IMR-90 (cell line): Measurements from ENCODE around the gene CDKN3. TPM values are rescaled to one million over a fixed set of nuclear protein-coding genes. Genes with fewer than 3 reads are reported as not detected.

Experiments used
- ATAC-seq: fragments of 200-7000 bp; cut with Tn5 transposase; 2 replicates; pipeline ENCODE4 v1.9.1; 2020; ENCODE audit warnings: low read depth, mild to moderate bottlenecking, moderate library complexity
- BruUV-seq: library from RNA; stranded (reverse); fragments of 400-500 nt; replicated peaks from 2 replicates; lab custom pipeline; 2021; lab: Mats Ljungman, UMichigan
- CTCF ChIA-PET: fragments of 300-600 bp; formaldehyde crosslinking; extraction: SDS; loops from one replicate; lab custom pipeline; 2021; ENCODE audit warnings: antibody characterized with exemption; lab: Yijun Ruan, JAX
- POLR2A ChIA-PET: fragments of 300-600 bp; sonication (Branson Sonifier 250); formaldehyde crosslinking; loops from one replicate; lab custom pipeline; 2022; ENCODE audit warnings: antibody characterized with exemption; ENCODE audit not compliant: unreplicated experiment; lab: Charles Lee
- DNase-seq: peaks from one replicate; pipeline ENCODE4 v3.0.0; 2013
- H2AFZ ChIP-seq: replicated peaks from 2 replicates; pipeline ENCODE3; 2013; ENCODE audit warnings: low read length, mild to moderate bottlenecking; ENCODE audit not compliant: poor library complexity
- H2AK5ac ChIP-seq: 2 replicates; pipeline ENCODE4 v1.6.1; 2013; ENCODE audit warnings: low read depth, low read length, inconsistent platforms
- H2AK9ac ChIP-seq: replicated peaks from 2 replicates; pipeline ENCODE3; 2013; ENCODE audit warnings: mild to moderate bottlenecking, low read depth, low read length, moderate library complexity; ENCODE audit not compliant: poor library complexity
- H2BK120ac ChIP-seq: 2 replicates; pipeline ENCODE4 v1.6.1; 2013; ENCODE audit warnings: low read depth, low read length, inconsistent platforms
- H2BK15ac ChIP-seq: 3 replicates; pipeline ENCODE4 v1.6.1; 2013; ENCODE audit warnings: low read depth, low read length, inconsistent platforms
- H2BK20ac ChIP-seq: 2 replicates; pipeline ENCODE4 v1.6.1; 2013; ENCODE audit warnings: low read depth, mild to moderate bottlenecking, inconsistent platforms, low read length, moderate library complexity
- H2BK5ac ChIP-seq: 2 replicates; pipeline ENCODE4 v1.6.1; 2013; ENCODE audit warnings: mild to moderate bottlenecking, low read depth, low read length, inconsistent platforms; ENCODE audit not compliant: poor library complexity, severe bottlenecking
- H3K14ac ChIP-seq: replicated peaks from 2 replicates; pipeline ENCODE4 v1.6.1; 2013; ENCODE audit warnings: low read depth, low read length, inconsistent platforms
- H3K18ac ChIP-seq: 2 replicates; pipeline ENCODE4 v1.6.1; 2013; ENCODE audit warnings: low read depth, low read length, control low read depth
- H3K23ac ChIP-seq: 2 replicates; pipeline ENCODE4 v1.6.1; 2013; ENCODE audit warnings: low read depth, low read length, inconsistent platforms
- H3K27ac ChIP-seq: 2 replicates; pipeline ENCODE4 v1.5.1; 2013; ENCODE audit warnings: mild to moderate bottlenecking, control low read depth, low read length; ENCODE audit not compliant: insufficient read depth
- H3K27me3 ChIP-seq: 2 replicates; pipeline ENCODE4 v1.6.1; 2013; ENCODE audit warnings: low read length; ENCODE audit not compliant: control insufficient read depth, insufficient read depth
- H3K36me3 ChIP-seq: 2 replicates; pipeline ENCODE4 v1.6.1; 2013; ENCODE audit warnings: low read length, mixed read lengths; ENCODE audit not compliant: control insufficient read depth, insufficient read depth
- H3K4ac ChIP-seq: 2 replicates; pipeline ENCODE4 v1.6.1; 2013; ENCODE audit warnings: low read depth, low read length, inconsistent platforms
- H3K4me1 ChIP-seq: 2 replicates; pipeline ENCODE4 v1.6.1; 2013; ENCODE audit warnings: low read length, mixed read lengths; ENCODE audit not compliant: control insufficient read depth, insufficient read depth
- H3K4me2 ChIP-seq: 2 replicates; pipeline ENCODE4 v1.6.1; 2013; ENCODE audit warnings: low read depth, mild to moderate bottlenecking, control low read depth, low read length, moderate library complexity
- H3K4me3 ChIP-seq: 2 replicates; pipeline ENCODE4 v1.5.1; 2013; ENCODE audit warnings: low read depth, mild to moderate bottlenecking, control low read depth, low read length, moderate library complexity; ENCODE audit not compliant: insufficient read depth
- H3K56ac ChIP-seq: 2 replicates; pipeline ENCODE4 v1.6.1; 2013; ENCODE audit warnings: low read length, inconsistent platforms; ENCODE audit not compliant: insufficient read depth; ENCODE audit errors: extremely low read depth
- H3K79me1 ChIP-seq, 2 experiments: 2 replicates each; pipeline ENCODE4 v1.6.1; 2013; ENCODE audit warnings: low read length in 2 of 2, inconsistent platforms in 1 of 2, low read depth in 1 of 2
- H3K9ac ChIP-seq: 2 replicates; pipeline ENCODE4 v1.6.1; 2013; ENCODE audit warnings: low read depth, low read length, control low read depth
- H3K9me1 ChIP-seq: 2 replicates; pipeline ENCODE4 v1.6.1; 2013; ENCODE audit warnings: low read length, inconsistent platforms; ENCODE audit not compliant: insufficient read depth
- H3K9me3 ChIP-seq: 2 replicates; pipeline ENCODE4 v1.6.1; 2013; ENCODE audit warnings: low read length; ENCODE audit not compliant: control insufficient read depth, insufficient read depth
- H4K20me1 ChIP-seq: 2 replicates; pipeline ENCODE4 v1.6.1; 2013; ENCODE audit warnings: low read length, inconsistent platforms; ENCODE audit not compliant: insufficient read depth
- H4K5ac ChIP-seq: 2 replicates; pipeline ENCODE4 v1.6.1; 2013; ENCODE audit warnings: mild to moderate bottlenecking, low read depth, low read length, control low read depth
- H4K8ac ChIP-seq, 2 experiments: 2 replicates each; pipeline ENCODE4 v1.6.1; 2013; ENCODE audit warnings: low read depth in 2 of 2, low read length in 2 of 2, control low read depth in 1 of 2, inconsistent platforms in 1 of 2
- H4K91ac ChIP-seq: 2 replicates; pipeline ENCODE4 v1.6.1; 2013; ENCODE audit warnings: low read depth, low read length, inconsistent platforms; ENCODE audit not compliant: insufficient read depth
- BHLHE40 ChIP-seq: fragments of 150-350 bp; IDR thresholded peaks from 2 replicates; pipeline ENCODE4 v1.6.1; 2016; ENCODE audit warnings: mild to moderate bottlenecking, low read depth, low read length
- CHD1 ChIP-seq: IDR thresholded peaks from 2 replicates; pipeline ENCODE4 v1.6.1; 2012; ENCODE audit warnings: low read depth, low read length, improper control_type of control experiment
- FOS ChIP-seq: fragments of 150-350 bp; IDR thresholded peaks from 2 replicates; pipeline ENCODE4 v1.6.1; 2016; ENCODE audit warnings: low read depth, low read length
- SMC3 ChIP-seq: fragments of 150-350 bp; IDR thresholded peaks from 2 replicates; pipeline ENCODE4 v1.6.1; 2016; ENCODE audit warnings: low read depth, mild to moderate bottlenecking, antibody characterized with exemption, low read length, moderate library complexity
- WGBS, 2 experiments: methylation state at CpG; one replicate each; pipeline versions ENCODE4 v1.1.5 to v1.1.7; 2013; ENCODE audit warnings: missing lambda C conversion rate in 2 of 2; ENCODE audit not compliant: insufficient read length in 1 of 2; ENCODE audit errors: extremely low coverage in 2 of 2; 5-methylcytosine and 5-hydroxymethylcytosine counted together
- dilution Hi-C: fragments of 300-500 bp; cut with HindIII; formaldehyde crosslinking; loops from one replicate; pipeline ENCODE4 v1.14.3; 2018; ENCODE audit warnings: low sequenced_read_pairs; ENCODE audit not compliant: unreplicated experiment
- in situ Hi-C: fragments of 300-500 bp; cut with MboI; formaldehyde crosslinking; loops from 3 replicates; pipeline ENCODE4 v1.14.3; 2019; ENCODE audit warnings: low sequenced_read_pairs, inconsistent platforms, mixed read lengths
- intact Hi-C: fragments of 100-400 bp; cut with micrococcal nuclease; formaldehyde crosslinking; loops from 2 replicates; pipeline ENCODE4 v1.10.0; 2022
- polyA plus RNA-seq, 3 experiments: library from polyadenylated mRNA; depleted of rRNA; stranded (reverse); fragments of >200 nt; gene quantifications; 2 replicates each; pipeline ENCODE4 v1.2.3, GENCODE V29; 2012; ENCODE audit warnings: low replicate concordance in 1 of 3
- total RNA-seq: library from RNA; depleted of rRNA; stranded (reverse); fragments of >200 nt; gene quantifications from 2 replicates; pipeline ENCODE4 v1.2.3, GENCODE V29; 2012
- TF ChIP-seq, protein P1 (sequence below): conservative IDR thresholded peaks from 2 replicates; pipeline ENCODE4 v1.5.1; 2012; ENCODE audit warnings: mild to moderate bottlenecking, low read depth, low read length, improper control_type of control experiment

The CDKN3 gene
- total and polyA plus RNA-seq, 2 of the 4 experiments (the other 2 are of a cell fraction), result 38.9 to 48.9 TPM

DNA sequence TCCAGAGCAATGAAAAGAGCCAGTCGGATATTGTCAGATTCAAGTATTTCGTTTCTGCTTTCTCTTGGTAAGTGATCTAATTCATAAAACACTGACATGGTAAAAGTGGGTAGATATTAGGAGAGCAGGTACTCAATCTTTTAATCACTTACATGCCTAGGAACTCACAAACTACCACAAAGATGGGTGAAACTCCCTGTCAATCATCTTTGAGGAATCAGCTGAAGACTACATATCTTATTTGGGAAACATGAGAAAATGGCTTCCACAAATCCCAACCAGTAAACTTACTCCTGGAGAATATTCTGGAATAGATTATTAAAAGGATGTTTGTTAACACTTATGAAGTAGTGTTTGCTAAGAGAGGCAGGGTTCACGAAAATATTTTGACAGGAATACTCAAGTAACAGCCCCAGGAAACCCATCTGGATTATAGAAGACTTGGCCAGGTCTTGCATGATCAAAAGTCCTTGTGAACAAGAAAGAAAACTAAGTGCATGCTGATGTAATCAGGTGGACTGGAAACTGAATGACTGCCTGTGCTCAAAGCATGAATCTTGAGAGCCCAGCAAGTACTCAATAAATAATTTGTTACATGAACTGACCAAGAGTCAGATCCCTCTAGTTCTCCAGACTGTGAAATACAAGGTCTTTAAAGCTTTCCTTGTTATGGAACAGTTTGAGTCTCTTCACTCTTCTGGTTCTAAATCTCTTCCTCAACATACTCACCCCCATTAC lies 28.9 kb downstream of the CDKN3 start:
- DNase-seq, result no peak
- no peak overlapping the region for H2AFZ ChIP-seq
- in situ Hi-C loops, result no loop called here
- no TSS peak for BruUV-seq
- no peak overlapping the region for H3K27ac ChIP-seq
- ATAC-seq, result no peak
- H3K4me1 ChIP-seq, result no peaks in the 10 kb centered on the region
- no peak overlapping the region for H4K5ac ChIP-seq
- H4K8ac ChIP-seq, result no peak overlapping the region
- peaks cover 26 to 28% of the 10 kb centered on the region in 2 experiments for H3K79me1 ChIP-seq
- H2AK5ac ChIP-seq, result no peak overlapping the region
- ChIA-PET POLR2A (no interaction called here), CTCF (no interaction called here)
- H3K27me3 ChIP-seq, result no peaks in the 10 kb centered on the region
- no peak overlapping the region for H2BK5ac ChIP-seq
- H3K9me3 ChIP-seq, result no peaks in the 10 kb centered on the region
- no peak overlapping the region for H3K9ac ChIP-seq
- H3K9me1 ChIP-seq, result no peaks in the 10 kb centered on the region; the same call in 1 of the 2 replicates
- TF ChIP-seq FOS (no peak), CHD1 (no peak), BHLHE40 (no peak), SMC3 (no peak)
- TF ChIP-seq, protein P1, sequence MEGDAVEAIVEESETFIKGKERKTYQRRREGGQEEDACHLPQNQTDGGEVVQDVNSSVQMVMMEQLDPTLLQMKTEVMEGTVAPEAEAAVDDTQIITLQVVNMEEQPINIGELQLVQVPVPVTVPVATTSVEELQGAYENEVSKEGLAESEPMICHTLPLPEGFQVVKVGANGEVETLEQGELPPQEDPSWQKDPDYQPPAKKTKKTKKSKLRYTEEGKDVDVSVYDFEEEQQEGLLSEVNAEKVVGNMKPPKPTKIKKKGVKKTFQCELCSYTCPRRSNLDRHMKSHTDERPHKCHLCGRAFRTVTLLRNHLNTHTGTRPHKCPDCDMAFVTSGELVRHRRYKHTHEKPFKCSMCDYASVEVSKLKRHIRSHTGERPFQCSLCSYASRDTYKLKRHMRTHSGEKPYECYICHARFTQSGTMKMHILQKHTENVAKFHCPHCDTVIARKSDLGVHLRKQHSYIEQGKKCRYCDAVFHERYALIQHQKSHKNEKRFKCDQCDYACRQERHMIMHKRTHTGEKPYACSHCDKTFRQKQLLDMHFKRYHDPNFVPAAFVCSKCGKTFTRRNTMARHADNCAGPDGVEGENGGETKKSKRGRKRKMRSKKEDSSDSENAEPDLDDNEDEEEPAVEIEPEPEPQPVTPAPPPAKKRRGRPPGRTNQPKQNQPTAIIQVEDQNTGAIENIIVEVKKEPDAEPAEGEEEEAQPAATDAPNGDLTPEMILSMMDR, result no peak
- H3K14ac ChIP-seq, result no peak overlapping the region
- no peak overlapping the region for H2AK9ac ChIP-seq
- no peak overlapping the region for H3K4me2 ChIP-seq
- intact Hi-C loops, result no loop called here
- H3K56ac ChIP-seq, result no peak overlapping the region
- no peak overlapping the region for H3K23ac ChIP-seq
- peaks cover 17% of the 10 kb centered on the region for H3K36me3 ChIP-seq
- H2BK15ac ChIP-seq, result no peak overlapping the region
- H3K4me3 ChIP-seq, result no peak overlapping the region
- no CpG with 5 or more reads among the region's 3 CpGs for WGBS, 2 experiments
- H2BK120ac ChIP-seq, result no peak overlapping the region
- no peak overlapping the region for H3K18ac ChIP-seq
- H3K4ac ChIP-seq, result no peak overlapping the region
- no peak overlapping the region for H4K91ac ChIP-seq
- H4K20me1 ChIP-seq, result peaks cover 3% of the 10 kb centered on the region; the same call in 1 of the 2 replicates
- dilution Hi-C loops, result no loop called here
- no peak overlapping the region for H2BK20ac ChIP-seq
